Non-pigmented ciliary epithelial cell (primary cell): ENCODE results near the gene C1orf94.

Experiments
- DNase-seq: peaks from one replicate; pipeline ENCODE4 v3.0.0-alpha.2; 2010; ENCODE audit warnings: low read depth

C1orf94 gene

DNA sequence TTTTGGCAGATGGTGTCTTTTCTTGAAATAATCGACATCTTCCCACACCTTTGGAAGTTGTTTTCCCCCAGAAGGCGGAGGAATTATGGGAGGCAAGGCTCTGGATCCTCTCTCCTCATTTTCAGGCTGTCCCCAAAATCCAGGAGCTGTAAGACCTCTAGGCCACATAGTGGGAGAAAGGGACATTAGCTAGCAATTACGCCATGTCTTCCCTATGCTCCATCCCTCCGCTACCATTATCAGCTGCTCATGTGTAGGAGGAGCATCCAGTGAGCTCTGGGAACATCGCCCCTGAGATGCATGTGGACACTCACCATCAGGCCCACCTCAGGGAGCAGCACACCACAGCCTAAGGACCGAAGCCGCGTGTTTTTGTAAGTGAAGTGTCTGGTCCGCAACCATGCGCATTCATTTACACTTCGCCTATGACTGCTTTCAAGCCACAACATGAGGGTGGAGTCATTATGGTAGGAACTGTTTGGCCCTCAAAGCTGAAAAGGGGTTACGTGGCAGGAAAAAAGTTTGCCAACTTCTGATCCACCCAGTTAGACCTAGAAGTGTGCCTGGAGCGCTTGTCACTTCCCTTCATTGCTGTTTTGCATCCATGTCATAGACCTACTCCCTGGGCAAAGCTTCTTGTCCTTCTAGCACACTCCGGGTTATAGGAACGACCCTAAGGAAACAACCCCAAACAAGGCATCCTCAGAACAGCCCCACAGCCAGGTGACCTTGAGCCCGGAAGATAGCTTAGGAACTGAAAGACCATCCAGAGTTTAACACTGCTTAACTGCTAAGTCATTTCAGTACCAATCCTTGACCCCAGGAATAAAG, 85.5 kb downstream of the C1orf94 start:
- no peak for DNase-seq

DNA sequence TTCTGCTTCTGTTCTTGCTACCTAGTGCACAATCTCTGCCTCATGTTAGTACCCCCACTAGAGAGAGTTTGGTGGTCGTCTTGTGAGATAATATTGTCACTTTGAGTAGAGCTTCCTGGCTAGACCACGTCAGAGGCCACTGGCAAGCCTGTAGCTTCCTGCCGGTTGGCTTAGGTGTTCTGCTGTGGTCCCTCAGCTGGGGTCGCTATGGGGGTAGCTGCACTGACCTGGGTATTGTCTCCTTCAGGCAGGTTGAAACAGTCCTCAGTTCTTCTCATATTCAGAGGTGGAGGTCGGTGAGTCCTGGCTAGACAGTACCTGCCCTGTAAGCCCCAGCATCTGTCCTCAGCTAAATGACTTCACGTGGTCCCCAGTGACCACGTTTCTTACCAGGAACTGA, 86.2 kb downstream of the C1orf94 start:
- no peak for DNase-seq

DNA sequence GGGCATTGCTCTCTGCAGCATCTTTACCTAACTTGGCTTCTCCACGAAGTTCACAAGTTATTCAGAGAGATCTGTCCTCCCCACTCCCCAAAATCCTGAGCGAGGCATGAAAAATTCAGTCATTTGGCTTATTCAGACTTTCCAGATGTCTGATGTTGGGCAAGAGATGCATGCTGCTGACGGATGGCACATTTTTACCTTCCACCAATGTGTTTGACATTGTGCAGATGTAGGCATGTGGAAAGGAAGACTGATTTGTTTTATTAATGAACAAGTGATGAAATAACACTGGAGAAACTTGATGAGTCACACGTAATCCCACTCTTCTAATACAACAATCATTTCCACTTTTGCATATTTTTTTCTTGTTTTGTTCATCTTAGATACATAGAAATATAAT, 86.7 kb downstream of the C1orf94 start:
- DNase-seq: no peak

DNA sequence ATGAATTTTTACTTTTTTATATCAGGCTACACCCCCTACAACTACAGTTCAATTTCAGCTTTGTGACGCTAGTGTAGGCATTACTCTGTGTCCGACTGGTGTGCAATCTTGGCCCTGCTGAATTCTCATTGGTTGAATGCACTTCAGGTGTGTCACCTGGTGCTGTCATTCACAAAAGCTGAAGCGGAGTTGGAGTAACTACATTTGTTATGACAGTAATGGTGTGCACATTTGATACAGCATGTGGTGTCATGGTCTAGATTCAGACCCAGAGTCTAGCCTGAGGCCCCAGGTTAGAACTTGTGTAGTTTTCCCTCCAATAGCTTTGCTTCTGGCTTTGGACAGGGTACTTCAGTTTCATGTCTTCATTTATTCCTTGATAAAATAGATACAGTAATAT, 88.7 kb downstream of the C1orf94 start:
- no peak for DNase-seq

DNA sequence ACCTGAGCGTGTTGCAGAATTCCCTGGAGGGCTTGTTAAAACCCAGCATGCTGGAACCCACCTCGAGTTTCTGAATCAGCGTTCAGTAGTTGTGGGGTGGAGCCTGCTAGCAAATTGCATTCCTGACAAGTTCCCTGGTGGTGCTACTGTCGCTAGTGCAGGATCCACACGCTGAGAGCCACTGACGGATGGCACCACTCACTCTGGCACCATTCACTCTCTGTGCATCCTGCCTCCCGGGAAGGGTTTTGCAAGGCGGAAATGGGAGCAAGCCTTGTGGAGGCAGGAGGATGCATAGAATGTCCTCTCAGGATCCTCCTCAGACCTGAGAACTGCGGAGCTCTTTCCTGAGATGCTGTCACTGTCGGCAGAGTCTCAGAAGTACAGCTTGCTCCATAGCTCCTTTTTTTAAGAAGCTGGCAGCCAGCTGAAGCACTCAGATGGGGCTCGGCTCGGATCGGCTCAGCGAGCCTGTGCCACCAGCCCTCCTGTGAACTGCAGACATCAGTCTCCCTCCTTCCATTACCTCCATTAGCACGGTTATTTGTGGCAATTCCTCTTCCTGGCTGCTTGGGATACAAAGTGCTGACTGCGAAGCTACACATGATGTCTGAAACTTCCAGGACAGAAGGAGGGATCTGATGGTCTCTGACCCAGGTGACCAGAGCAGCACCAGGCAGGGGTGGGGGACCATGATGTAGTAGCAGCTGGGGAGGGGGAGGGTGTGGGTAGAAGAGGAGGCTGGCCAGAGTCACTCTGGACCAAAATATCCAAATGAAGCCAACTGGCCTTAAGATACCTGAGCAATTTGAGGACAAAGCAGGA, 89.6 kb downstream of the C1orf94 start:
- DNase-seq: no peak

DNA sequence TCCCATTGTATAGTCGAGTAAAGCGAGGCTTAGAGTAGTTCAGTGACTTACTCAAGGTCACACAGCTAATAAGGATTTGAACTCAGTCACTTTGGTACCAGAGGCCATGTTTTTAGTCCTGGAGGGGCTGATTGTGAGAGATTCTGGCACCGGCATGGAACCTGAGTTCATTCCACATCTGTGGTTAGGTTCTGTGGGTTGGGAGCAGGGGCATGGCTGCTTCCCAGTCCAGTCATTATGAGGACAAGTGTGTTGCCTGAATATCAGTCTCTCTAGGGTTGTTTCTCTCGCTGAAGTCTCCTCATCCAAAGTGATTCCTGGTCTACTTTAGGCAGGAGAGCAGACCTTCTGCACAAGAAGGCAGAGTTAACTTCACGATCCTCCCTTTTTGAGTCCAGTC, 90.6 kb downstream of the C1orf94 start:
- DNase-seq: no peak

DNA sequence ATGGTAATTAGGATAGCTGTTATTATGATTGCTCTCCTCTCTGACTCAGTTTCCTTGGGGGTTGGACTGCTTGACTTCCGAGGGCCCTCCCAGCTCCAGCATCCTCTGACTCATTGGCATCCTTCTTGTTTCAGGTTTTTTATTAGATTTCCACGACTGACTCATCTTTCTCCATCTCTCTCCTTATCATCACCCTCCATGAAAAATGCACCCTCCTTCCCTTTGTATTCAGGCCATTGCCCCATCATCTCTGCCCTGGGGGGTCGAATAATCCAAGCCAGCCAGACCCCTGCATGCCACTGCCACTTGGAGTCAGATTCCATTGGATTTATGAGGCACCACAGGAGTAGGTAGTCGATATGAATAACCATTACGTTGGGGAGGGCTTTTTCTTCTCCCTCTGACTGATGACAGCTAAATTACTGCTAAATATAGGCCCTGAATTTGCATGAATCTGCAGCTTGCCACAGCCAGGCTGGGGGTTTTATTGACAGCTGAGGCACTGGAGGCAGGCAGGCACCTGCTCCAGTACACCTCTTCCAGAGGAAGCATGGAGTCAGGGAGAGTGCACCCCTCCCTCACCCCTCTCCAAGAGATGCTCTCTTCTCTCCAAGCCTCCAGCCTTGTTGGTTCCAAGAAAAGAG, 91.7 kb downstream of the C1orf94 start:
- no peak for DNase-seq
